B cell (primary cell): ENCODE measurements around the gene ERICH2. TPM values are rescaled to one million over a fixed set of nuclear protein-coding genes. Genes with fewer than 3 reads are reported as not detected.

ENCODE experiments used
- ATAC-seq: fragments of 200-7000 bp; cut with Tn5 transposase; one replicate; pipeline ENCODE4 v1.10.0; 2021; ENCODE audit warnings: low read depth, mild to moderate bottlenecking, moderate number of reproducible peaks, moderate library complexity
- CTCF ChIA-PET: fragments of 350-600 bp; sonication (Branson Sonifier 250); formaldehyde crosslinking; loops from one replicate; lab custom pipeline; 2021; ENCODE audit warnings: antibody characterized with exemption, inconsistent platforms; lab: Charles Lee
- POLR2A ChIA-PET: fragments of 350-600 bp; sonication (Branson Sonifier 250); formaldehyde crosslinking; loops from one replicate; lab custom pipeline; 2021; ENCODE audit warnings: antibody characterized with exemption; lab: Charles Lee
- DNase-seq: peaks from one replicate; pipeline ENCODE4 v3.0.0; 2013
- H2AFZ ChIP-seq: 2 replicates; pipeline ENCODE4 v1.6.1; 2012; ENCODE audit warnings: mild to moderate bottlenecking, low read depth, low read length; ENCODE audit not compliant: insufficient read depth, poor library complexity, severe bottlenecking
- H3K27ac ChIP-seq, 2 donors: 1 replicate in 1 of 2; 2 replicates in 1 of 2; pipeline ENCODE4 v1.5.1; 2012 to 2013; ENCODE audit warnings: low read length in 2 of 2, mild to moderate bottlenecking in 2 of 2, moderate library complexity in 1 of 2
- H3K27me3 ChIP-seq, 4 experiments: fragments of 200-600 bp in 1 of 4; sonication (generic) in 1 of 4; replicated peaks in 1 of 4; 1 replicate in 2 of 4; 2 replicates in 2 of 4; pipeline versions ENCODE4 v1.6.1 to v1.7.0; 2013 to 2016; ENCODE audit warnings: low read length in 3 of 4, mild to moderate bottlenecking in 2 of 4, mixed read lengths in 1 of 4, moderate library complexity in 1 of 4; ENCODE audit not compliant: insufficient read depth in 4 of 4, control insufficient read depth in 3 of 4; ENCODE audit errors: control extremely low read depth in 1 of 4
- H3K36me3 ChIP-seq, 2 experiments: replicated peaks in 1 of 2; 1 replicate in 1 of 2; 2 replicates in 1 of 2; pipeline versions ENCODE4 v1.6.1 to v1.7.1; 2013; ENCODE audit warnings: low read length in 1 of 2; ENCODE audit not compliant: insufficient read depth in 2 of 2, control insufficient read depth in 1 of 2; ENCODE audit errors: control extremely low read depth in 1 of 2, extremely low read depth in 1 of 2
- H3K4me1 ChIP-seq, 2 donors: fragments of 200-600 bp in 1 of 2; sonication (generic) in 1 of 2; 1 replicate in 1 of 2; 2 replicates in 1 of 2; pipeline versions ENCODE4 v1.5.1 to v1.6.1; 2013 to 2017; ENCODE audit warnings: low read length in 2 of 2; ENCODE audit not compliant: control insufficient read depth in 2 of 2, insufficient read depth in 2 of 2
- H3K4me2 ChIP-seq: replicated peaks from 2 replicates; pipeline ENCODE3; 2012; ENCODE audit warnings: mild to moderate bottlenecking, low read depth, low read length; ENCODE audit not compliant: poor library complexity, severe bottlenecking
- H3K4me3 ChIP-seq, 5 experiments: fragments of 200-600 bp in 1 of 5; sonication (generic) in 1 of 5; 1 replicate in 3 of 5; 2 replicates in 2 of 5; pipeline versions ENCODE4 v1.5.1 to v1.7.0; 2011 to 2016; ENCODE audit warnings: low read length in 4 of 5, mild to moderate bottlenecking in 4 of 5, low read depth in 2 of 5, control low read depth in 1 of 5, moderate library complexity in 1 of 5; ENCODE audit not compliant: insufficient read depth in 1 of 5; ENCODE audit errors: control extremely low read depth in 1 of 5, extremely low read depth in 1 of 5
- H3K79me2 ChIP-seq: fragments of 200-600 bp; sonication (generic); one replicate; pipeline ENCODE4 v1.6.0; 2016; ENCODE audit warnings: low read length; ENCODE audit not compliant: control insufficient read depth, insufficient read depth
- H3K9ac ChIP-seq: fragments of 200-600 bp; sonication (generic); 2 replicates; pipeline ENCODE4 v1.6.1; 2017; ENCODE audit warnings: mild to moderate bottlenecking, low read length, moderate library complexity
- H3K9me3 ChIP-seq, 3 donors: one replicate each; pipeline versions ENCODE4 v1.6.1 to v1.7.1; 2013; ENCODE audit warnings: low read length in 2 of 3; ENCODE audit not compliant: control insufficient read depth in 2 of 3, insufficient read depth in 1 of 3; ENCODE audit errors: control extremely low read depth in 1 of 3
- H4K20me1 ChIP-seq: 2 replicates; pipeline ENCODE4 v1.6.0; 2012; ENCODE audit warnings: mild to moderate bottlenecking, low read length; ENCODE audit not compliant: insufficient read depth, control insufficient read depth, poor library complexity, severe bottlenecking
- H3K27ac Mint-ChIP-seq: one replicate; pipeline ENCODE4 v1.8.0; 2021; ENCODE audit warnings: mixed read lengths
- H3K27me3 Mint-ChIP-seq: one replicate; pipeline ENCODE4 v1.8.0; 2021; ENCODE audit warnings: mixed read lengths
- H3K4me1 Mint-ChIP-seq: one replicate; pipeline ENCODE4 v1.8.0; 2021; ENCODE audit warnings: mixed read lengths
- H3K4me3 Mint-ChIP-seq: one replicate; pipeline ENCODE4 v1.8.0; 2021; ENCODE audit warnings: mixed read lengths
- H3K9me3 Mint-ChIP-seq: one replicate; pipeline ENCODE4 v1.8.0; 2022; ENCODE audit warnings: mixed read lengths; ENCODE audit not compliant: insufficient read depth
- CTCF ChIP-seq: fragments of 200-600 bp; IDR thresholded peaks from one replicate; pipeline ENCODE4 v1.8.0; 2022; ENCODE audit warnings: antibody characterized with exemption, mild to moderate bottlenecking
- EZH2 ChIP-seq: IDR thresholded peaks from 2 replicates; pipeline ENCODE4 v1.6.1; 2012; ENCODE audit warnings: borderline replicate concordance, low read depth, mild to moderate bottlenecking, moderate library complexity, low read length; ENCODE audit not compliant: insufficient read depth, poor library complexity, severe bottlenecking
- WGBS: methylation state at CpG from one replicate; pipeline ENCODE4 v1.1.5; 2013; ENCODE audit warnings: missing lambda C conversion rate; ENCODE audit not compliant: insufficient coverage; 5-methylcytosine and 5-hydroxymethylcytosine counted together
- intact Hi-C: fragments of 100-400 bp; cut with micrococcal nuclease; formaldehyde crosslinking; loops from one replicate; pipeline ENCODE4 v1.10.0; 2022
- polyA plus RNA-seq: library from polyadenylated mRNA; depleted of rRNA; stranded (reverse); fragments of >200 nt; gene quantifications from 2 replicates; pipeline ENCODE4 v1.2.3, GENCODE V29; 2012
- total RNA-seq, 2 donors: library from RNA; stranded (reverse); fragments of 120-200 nt in 1 of 2; gene quantifications; 1 replicate in 1 of 2; 2 replicates in 1 of 2; pipeline versions ENCODE4 v1.2.3 to v1.2.4, GENCODE V29; 2013 to 2022

ERICH2 gene
- total and polyA plus RNA-seq, 2 donors (not counting 1 experiment from before 2014, with no cell fraction given): not detected

GRCh38 chr2:170830166-170830565 lies 60.0 kb downstream of the ERICH2 start:
- H3K9me3 Mint-ChIP-seq: no peaks in the 10 kb centered on the region
- Histone ChIP-seq H3K9me3 (peaks cover 0 to 8% (median 0%) of the 10 kb centered on the region in 3 donors), H3K79me2 (no peaks in the 10 kb centered on the region), H3K4me1 (no peaks in the 10 kb centered on the region), H3K36me3 (no peaks in the 10 kb centered on the region), H2AFZ (no peak overlapping the region), H4K20me1 (no peaks in the 10 kb centered on the region), H3K4me3 (no peak overlapping the region), H3K27me3 (peaks cover 0 to 16% (median 6%) of the 10 kb centered on the region in 4 experiments), H3K27ac (no peak overlapping the region), H3K4me2 (no peak overlapping the region), H3K9ac (no peak overlapping the region)
- H3K27ac Mint-ChIP-seq: no peak overlapping the region
- no peaks in the 10 kb centered on the region for H3K4me1 Mint-ChIP-seq
- no peak overlapping the region for H3K4me3 Mint-ChIP-seq
- 78% methylated on average over 3 of the region's 3 CpGs for WGBS
- ChIA-PET POLR2A (no interaction called here), CTCF (interaction anchor here (1.3 kb wide), 1 partner anchor 18 kb away, joined by 6 read pairs; no protein-coding TSS in a partner anchor)
- TF ChIP-seq CTCF (no peak), EZH2 (no peak)
- ATAC-seq: no peak
- no peak for DNase-seq
- peaks cover 54% of the 10 kb centered on the region for H3K27me3 Mint-ChIP-seq
- intact Hi-C loops: no loop called here

GRCh38 chr2:170831115-170831514 lies 60.9 kb downstream of the ERICH2 start:
- no peak overlapping the region for H3K4me3 ChIP-seq
- no peaks in the 10 kb centered on the region for H3K36me3 ChIP-seq
- no peak overlapping the region for H3K9ac ChIP-seq
- TF ChIP-seq EZH2: no peak
- TF ChIP-seq CTCF: no peak
- H3K79me2 ChIP-seq: no peaks in the 10 kb centered on the region
- no peaks in the 10 kb centered on the region for H3K4me1 Mint-ChIP-seq
- H3K4me1 ChIP-seq: no peaks in the 10 kb centered on the region
- H4K20me1 ChIP-seq: no peaks in the 10 kb centered on the region
- no peak overlapping the region for H2AFZ ChIP-seq
- no peak for ATAC-seq
- H3K27me3 ChIP-seq: peaks cover 0 to 14% (median 4%) of the 10 kb centered on the region in 4 experiments
- no peak overlapping the region for H3K27ac Mint-ChIP-seq
- no peak for DNase-seq
- ChIA-PET CTCF (interaction anchor here (1.3 kb wide), 1 partner anchor 19 kb away, joined by 6 read pairs; no protein-coding TSS in a partner anchor), POLR2A (no interaction called here)
- intact Hi-C loops: no loop called here
- 100% methylated on average over 2 of the region's 4 CpGs for whole genome bisulfite sequencing
- peaks cover 0 to 8% (median 0%) of the 10 kb centered on the region in 3 donors for H3K9me3 ChIP-seq
- no peak overlapping the region for H3K27ac ChIP-seq
- no peaks in the 10 kb centered on the region for H3K9me3 Mint-ChIP-seq
- H3K27me3 Mint-ChIP-seq: peaks cover 52% of the 10 kb centered on the region
- H3K4me3 Mint-ChIP-seq: no peak overlapping the region
- H3K4me2 ChIP-seq: no peak overlapping the region
